AG09319 (cell line): ENCODE measurements around the gene MORC2.

Experiments used
- DNase-seq: peaks from one replicate; pipeline ENCODE4 v3.0.0-alpha.2; 2010; ENCODE audit warnings: low read depth; ENCODE audit errors: extremely low read depth
- TF ChIP-seq, protein P1 (sequence below): IDR thresholded peaks from 2 replicates; pipeline ENCODE4 v1.5.1; 2011; ENCODE audit warnings: low read depth, mild to moderate bottlenecking, inconsistent platforms, low read length, moderate library complexity

Gene MORC2

DNA sequence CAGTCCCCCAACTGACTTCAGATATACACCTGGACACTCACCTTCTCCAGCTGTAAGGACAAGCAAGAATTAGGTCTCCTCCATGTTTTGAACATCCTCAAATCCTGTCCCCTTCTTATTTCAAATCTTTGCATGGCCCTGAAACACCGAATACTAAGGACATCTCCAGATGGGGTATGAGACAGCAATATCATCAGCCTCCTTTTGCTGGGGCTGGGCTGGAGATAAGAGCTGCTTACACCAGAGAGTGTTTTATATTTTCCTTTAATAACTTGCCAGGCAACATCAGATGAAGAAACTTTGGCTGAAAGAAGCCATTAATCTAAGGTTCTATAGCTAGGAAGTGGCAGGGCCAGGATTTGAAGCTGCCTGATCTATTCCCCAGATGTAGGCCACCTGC is 22.1 kb upstream of the MORC2 start:
- DNase-seq = no peak
- TF ChIP-seq, protein P1, sequence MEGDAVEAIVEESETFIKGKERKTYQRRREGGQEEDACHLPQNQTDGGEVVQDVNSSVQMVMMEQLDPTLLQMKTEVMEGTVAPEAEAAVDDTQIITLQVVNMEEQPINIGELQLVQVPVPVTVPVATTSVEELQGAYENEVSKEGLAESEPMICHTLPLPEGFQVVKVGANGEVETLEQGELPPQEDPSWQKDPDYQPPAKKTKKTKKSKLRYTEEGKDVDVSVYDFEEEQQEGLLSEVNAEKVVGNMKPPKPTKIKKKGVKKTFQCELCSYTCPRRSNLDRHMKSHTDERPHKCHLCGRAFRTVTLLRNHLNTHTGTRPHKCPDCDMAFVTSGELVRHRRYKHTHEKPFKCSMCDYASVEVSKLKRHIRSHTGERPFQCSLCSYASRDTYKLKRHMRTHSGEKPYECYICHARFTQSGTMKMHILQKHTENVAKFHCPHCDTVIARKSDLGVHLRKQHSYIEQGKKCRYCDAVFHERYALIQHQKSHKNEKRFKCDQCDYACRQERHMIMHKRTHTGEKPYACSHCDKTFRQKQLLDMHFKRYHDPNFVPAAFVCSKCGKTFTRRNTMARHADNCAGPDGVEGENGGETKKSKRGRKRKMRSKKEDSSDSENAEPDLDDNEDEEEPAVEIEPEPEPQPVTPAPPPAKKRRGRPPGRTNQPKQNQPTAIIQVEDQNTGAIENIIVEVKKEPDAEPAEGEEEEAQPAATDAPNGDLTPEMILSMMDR = no peak

DNA sequence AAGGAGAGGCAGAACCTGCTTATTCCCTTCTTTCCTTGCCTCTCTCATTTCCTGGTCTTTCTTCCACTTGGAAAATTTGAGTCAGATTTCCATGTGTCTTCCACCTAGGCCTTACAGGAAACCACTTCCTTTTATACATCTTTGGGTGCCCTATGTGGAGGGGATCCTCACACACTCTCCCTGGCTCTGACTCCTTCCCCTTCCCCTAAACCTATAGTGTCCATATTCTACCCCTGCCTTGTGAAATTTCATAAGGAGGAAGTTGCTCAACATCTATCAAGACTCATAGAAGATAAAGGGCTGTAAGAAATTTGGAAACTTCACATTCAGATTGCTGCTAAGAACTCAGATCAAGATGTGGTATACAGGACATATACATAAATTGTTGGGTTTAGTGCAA is 20.9 kb upstream of the MORC2 start:
- no peak for DNase-seq
- TF ChIP-seq, protein P1 = no peak

DNA sequence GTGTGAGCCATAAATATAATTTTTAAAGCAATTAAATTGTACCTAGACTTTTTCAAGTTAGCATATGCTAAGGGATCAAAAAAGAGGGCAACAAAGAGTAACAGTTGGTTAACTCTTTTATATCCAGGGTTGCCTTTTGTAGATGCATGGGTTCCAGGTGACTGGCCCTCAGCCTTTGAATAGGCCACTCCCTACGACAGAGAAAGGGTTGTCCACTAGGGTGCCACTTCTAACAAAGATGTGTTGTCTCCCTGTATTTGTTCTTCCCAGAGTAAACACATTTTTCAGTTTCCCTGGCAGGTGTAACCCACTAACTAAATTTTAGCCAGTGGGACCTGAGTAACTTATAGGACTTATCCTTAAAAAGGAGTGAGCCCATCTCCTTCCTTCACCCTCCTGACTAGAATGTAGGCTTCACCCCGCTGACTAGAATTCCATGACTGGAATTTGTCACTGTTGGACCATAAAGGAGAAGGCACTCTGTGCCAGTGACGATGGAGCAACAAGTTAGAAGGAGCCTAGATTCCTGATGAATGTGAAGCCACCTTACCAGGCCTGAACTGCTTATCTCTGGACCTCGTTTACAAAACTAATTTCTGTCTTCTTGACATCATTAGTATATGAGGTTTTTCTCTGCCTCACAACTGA is 17.1 kb upstream of the MORC2 start:
- no peak for DNase-seq
- TF ChIP-seq, protein P1 = no peak

DNA sequence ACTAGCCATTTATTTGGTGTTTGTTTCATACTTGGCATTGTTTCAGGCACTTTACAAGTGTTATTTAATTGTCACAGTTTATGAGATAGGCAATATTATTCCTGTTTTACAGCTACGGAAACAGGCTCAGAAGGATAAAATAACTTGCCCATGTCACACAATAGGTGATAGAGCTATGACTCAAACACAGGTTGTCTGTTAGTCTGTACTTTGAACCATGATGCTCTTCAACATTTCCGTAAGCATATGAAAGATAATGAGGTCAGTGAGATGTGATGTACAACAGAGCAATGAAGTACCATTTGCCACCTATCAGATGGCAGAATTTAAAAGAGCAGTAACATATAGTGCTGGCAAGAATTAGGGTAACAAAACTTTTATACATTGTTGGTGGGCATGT is 15.7 kb upstream of the MORC2 start:
- DNase-seq = no peak
- TF ChIP-seq, protein P1 = no peak

DNA sequence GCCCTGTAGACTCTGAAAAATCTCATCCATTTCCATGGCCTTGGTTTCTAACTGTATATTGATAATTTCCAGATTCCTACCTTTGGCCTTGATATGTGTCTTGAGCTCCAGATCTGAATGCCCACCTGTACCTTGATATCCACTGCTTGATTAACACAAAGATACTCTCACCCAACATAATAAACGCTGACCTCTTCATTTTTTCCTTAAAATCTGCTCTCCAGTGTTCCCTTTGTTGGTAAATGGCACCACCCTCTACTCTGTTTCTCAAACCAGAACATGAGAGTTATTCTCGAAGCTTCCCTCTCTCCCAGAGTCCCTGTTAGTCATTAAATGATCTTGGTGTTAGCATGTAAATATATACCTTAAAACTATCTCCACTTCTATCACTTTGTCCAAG is 13.9 kb upstream of the MORC2 start:
- TF ChIP-seq, protein P1 = no peak
- DNase-seq = no peak

DNA sequence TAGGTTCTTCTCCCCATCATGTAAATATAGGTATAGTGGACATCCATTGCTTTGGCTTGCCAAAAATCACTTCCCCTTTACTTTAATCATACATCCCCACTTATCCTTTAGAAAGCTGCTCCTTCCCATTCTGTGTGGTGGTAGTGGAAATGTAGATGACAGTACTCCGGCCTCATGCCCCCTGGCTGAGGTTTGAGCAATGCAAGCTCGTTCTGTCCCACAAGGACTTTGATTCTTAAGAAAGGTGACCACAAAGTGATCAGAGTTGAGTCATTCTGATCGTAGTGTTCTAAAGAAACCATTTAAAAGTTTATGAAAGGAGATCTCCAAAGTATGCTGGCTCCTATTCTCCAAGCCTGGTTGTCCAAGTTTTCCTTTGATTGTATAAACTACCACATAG is 11.4 kb upstream of the MORC2 start:
- TF ChIP-seq, protein P1 = no peak
- DNase-seq = no peak

DNA sequence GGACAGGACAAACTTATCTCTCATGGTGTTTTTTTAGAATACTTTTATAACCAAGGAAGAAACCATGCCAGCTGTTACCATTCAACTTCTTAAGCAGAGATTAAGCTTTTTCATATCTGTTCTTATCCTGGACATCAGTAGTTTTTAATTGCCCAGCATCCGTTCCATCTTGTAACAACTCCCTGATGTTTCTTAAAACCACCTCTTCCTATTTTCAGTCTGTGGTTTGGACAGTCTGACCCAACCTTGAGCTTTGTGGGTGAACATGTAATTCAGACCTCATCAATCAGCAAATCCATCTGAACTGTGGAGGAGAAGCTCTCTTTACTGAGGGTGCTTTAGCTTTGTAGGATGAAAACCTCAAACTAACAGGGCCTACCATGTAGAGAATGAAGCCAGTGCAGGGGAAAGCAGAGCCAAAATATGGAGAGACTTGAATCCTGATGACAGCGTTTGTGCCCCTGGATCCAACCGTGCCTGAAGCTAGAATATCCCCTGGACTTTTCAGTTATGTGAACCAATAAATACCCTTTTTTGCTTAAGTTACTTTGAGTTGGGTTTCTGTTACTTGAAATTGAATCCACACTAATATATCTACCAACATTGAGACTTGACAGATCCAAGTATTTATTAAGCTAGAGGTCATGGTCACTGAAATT is 9.9 kb upstream of the MORC2 start:
- TF ChIP-seq, protein P1 = no peak
- no peak for DNase-seq
